Measurements from ENCODE around the gene CD109.

- TF ChIP-seq CTCF (IDR thresholded peaks at IDR 0.05 in 4 of 5, conservative IDR thresholded peaks at IDR 0.05 in 1 of 5) (no peak), POLR2A (IDR thresholded peaks at IDR 0.05) (no peak)
Measured at GRCh38 chr6:73665686-73666319, 30.2 kb upstream of the CD109 start.

All from gastrocnemius medialis (tissue), 4 donors.